Measurements from ENCODE around the gene IDH3B.

The IDH3B gene

DNA sequence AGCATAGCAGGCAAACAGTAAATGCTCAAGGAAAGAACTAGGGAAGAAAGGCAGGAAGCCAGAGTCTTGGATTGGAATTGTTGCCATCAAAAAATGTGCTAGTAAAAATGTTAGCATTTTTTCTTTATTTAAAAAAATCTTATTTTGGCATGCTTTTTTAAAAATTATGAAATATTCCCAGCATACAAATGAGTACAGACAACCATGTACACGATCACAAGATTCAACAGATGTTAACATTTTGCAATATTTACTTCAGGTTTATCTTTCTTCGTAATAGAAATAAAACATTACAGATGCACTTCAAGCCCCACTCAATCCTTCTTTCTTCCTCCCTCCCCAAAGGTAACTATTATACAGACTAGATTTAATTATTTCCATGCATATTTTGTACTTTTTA lies 39.0 kb downstream of the IDH3B start:
- no peak for DNase-seq
- H3K27ac ChIP-seq: no peak overlapping the region
- H3K27me3 ChIP-seq (ENCODE audit: insufficient read depth, low read depth, severe bottlenecking): no peaks in the 10 kb centered on the region
- peaks cover 5% of the 10 kb centered on the region for H3K9me3 ChIP-seq (ENCODE audit: severe bottlenecking)
- H3K4me3 ChIP-seq (ENCODE audit: low read depth, low read length): no peak overlapping the region
- no peaks in the 10 kb centered on the region for H3K36me3 ChIP-seq
- TF ChIP-seq CTCF (IDR thresholded peaks at IDR 0.05; ENCODE audit: low read depth, low read length): no peak

- Histone ChIP-seq H3K4me3 (ENCODE audit: low read depth, low read length) (no peak overlapping the region), H3K36me3 (no peaks in the 10 kb centered on the region), H3K27ac (peak overlapping the region; percentile 66), H3K27me3 (ENCODE audit: insufficient read depth, low read depth, severe bottlenecking) (no peaks in the 10 kb centered on the region), H3K9me3 (ENCODE audit: severe bottlenecking) (peaks cover 5% of the 10 kb centered on the region)
- DNase-seq: no peak
- TF ChIP-seq CTCF (IDR thresholded peaks at IDR 0.05; ENCODE audit: low read depth, low read length): no peak
Observed at GRCh38 chr20:2624190-2624589, 39.8 kb downstream of the IDH3B start.

- Histone ChIP-seq H3K27ac (no peak overlapping the region), H3K27me3 (ENCODE audit: insufficient read depth, low read depth, severe bottlenecking) (no peaks in the 10 kb centered on the region), H3K36me3 (no peaks in the 10 kb centered on the region), H3K4me3 (ENCODE audit: low read depth, low read length) (no peak overlapping the region), H3K9me3 (ENCODE audit: severe bottlenecking) (no peaks in the 10 kb centered on the region)
- DNase-seq: no peak
- TF ChIP-seq CTCF (IDR thresholded peaks at IDR 0.05; ENCODE audit: low read depth, low read length): no peak
Observed at GRCh38 chr20:2619961-2620595, 43.9 kb downstream of the IDH3B start.

GRCh38 chr20:2619337-2619736 lies 44.7 kb downstream of the IDH3B start:
- H3K27me3 ChIP-seq (ENCODE audit: insufficient read depth, low read depth, severe bottlenecking): no peaks in the 10 kb centered on the region
- no peak for DNase-seq
- H3K4me3 ChIP-seq (ENCODE audit: low read depth, low read length): no peak overlapping the region
- no peaks in the 10 kb centered on the region for H3K9me3 ChIP-seq (ENCODE audit: severe bottlenecking)
- no peak overlapping the region for H3K27ac ChIP-seq
- H3K36me3 ChIP-seq: no peaks in the 10 kb centered on the region
- no peak for TF ChIP-seq CTCF (IDR thresholded peaks at IDR 0.05; ENCODE audit: low read depth, low read length)

GRCh38 chr20:2618815-2619214 lies 45.2 kb downstream of the IDH3B start:
- H3K4me3 ChIP-seq (ENCODE audit: low read depth, low read length): no peak overlapping the region
- no peaks in the 10 kb centered on the region for H3K9me3 ChIP-seq (ENCODE audit: severe bottlenecking)
- H3K36me3 ChIP-seq: no peaks in the 10 kb centered on the region
- H3K27ac ChIP-seq: no peak overlapping the region
- H3K27me3 ChIP-seq (ENCODE audit: insufficient read depth, low read depth, severe bottlenecking): no peaks in the 10 kb centered on the region
- DNase-seq: no peak
- no peak for TF ChIP-seq CTCF (IDR thresholded peaks at IDR 0.05; ENCODE audit: low read depth, low read length)

DNA sequence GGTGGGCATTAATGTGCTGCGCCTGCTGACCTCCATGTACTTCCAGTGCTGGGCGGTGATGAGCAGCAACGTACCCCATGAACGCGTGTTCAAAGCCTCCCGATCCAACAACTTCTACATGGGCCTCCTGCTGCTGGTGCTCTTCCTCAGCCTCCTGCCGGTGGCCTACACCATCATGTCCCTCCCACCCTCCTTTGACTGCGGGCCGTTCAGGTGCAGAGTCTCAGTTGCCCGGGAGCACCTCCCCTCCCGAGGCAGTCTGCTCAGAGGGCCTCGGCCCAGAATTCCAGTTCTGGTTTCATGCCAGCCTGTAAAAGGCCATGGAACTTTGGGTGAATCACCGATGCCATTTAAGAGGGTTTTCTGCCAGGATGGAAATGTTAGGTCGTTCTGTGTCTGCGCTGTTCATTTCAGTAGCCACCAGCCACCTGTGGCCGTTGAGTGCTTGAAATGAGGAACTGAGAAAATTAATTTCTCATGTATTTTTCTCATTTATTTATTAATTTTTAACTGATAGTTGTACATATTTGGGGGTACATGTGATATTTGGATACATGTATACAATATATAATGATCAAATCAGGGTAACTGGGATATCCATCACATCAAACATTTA lies 46.8 kb downstream of the IDH3B start:
- TF ChIP-seq CTCF (IDR thresholded peaks at IDR 0.05; ENCODE audit: low read depth, low read length): no peak
- H3K36me3 ChIP-seq: no peaks in the 10 kb centered on the region
- H3K27ac ChIP-seq: no peak overlapping the region
- H3K9me3 ChIP-seq (ENCODE audit: severe bottlenecking): no peaks in the 10 kb centered on the region
- no peak for DNase-seq
- H3K27me3 ChIP-seq (ENCODE audit: insufficient read depth, low read depth, severe bottlenecking): no peaks in the 10 kb centered on the region
- no peak overlapping the region for H3K4me3 ChIP-seq (ENCODE audit: low read depth, low read length)

Data from WERI-Rb-1 (cell line).